Prostate gland (tissue), 2 donors: Measurements from ENCODE around the gene MYD88.

ENCODE experiments used
- CTCF ChIP-seq, 4 experiments: fragments of 200-600 bp in 2 of 4; fragments of 450-650 bp in 2 of 4; sonication (generic) in 2 of 4; IDR thresholded peaks; 1 replicate in 3 of 4; 2 replicates in 1 of 4; pipeline ENCODE4 v1.5.1; 2016 to 2019; ENCODE audit warnings: antibody characterized with exemption in 4 of 4, mild to moderate bottlenecking in 2 of 4, moderate library complexity in 2 of 4
- POLR2A ChIP-seq: fragments of 450-650 bp; IDR thresholded peaks from one replicate; pipeline ENCODE4 v1.6.1; 2016; ENCODE audit warnings: antibody characterized with exemption, mild to moderate bottlenecking

- no peak for TF ChIP-seq POLR2A
- no peak for TF ChIP-seq CTCF (IDR thresholded peaks at IDR 0.05)
These were observed 32.3 kb downstream of the MYD88 start for GRCh38 chr3:38170722-38171121.
